Uterus (tissue), 2 donors: ENCODE results near the gene UNC79.
"Not testable (repeated sequence)": the region's sequence is repeated elsewhere in the genome, so short reads cannot be mapped to it uniquely, and the experiment has no call there.

ENCODE experiments used
- POLR2A ChIP-seq, 2 donors: fragments of 450-650 bp; IDR thresholded peaks; one replicate each; pipeline ENCODE4 v1.6.1; 2016; ENCODE audit warnings: antibody characterized with exemption in 2 of 2, mild to moderate bottlenecking in 1 of 2, moderate library complexity in 1 of 2
- TF ChIP-seq, protein P1 (sequence below), 4 experiments: fragments of 200-600 bp in 2 of 4; fragments of 450-650 bp in 2 of 4; sonication (generic) in 2 of 4; IDR thresholded peaks; one replicate each; pipeline ENCODE4 v1.5.1; 2016 to 2019; ENCODE audit warnings: antibody characterized with exemption in 4 of 4, mild to moderate bottlenecking in 2 of 4, moderate library complexity in 1 of 4

DNA sequence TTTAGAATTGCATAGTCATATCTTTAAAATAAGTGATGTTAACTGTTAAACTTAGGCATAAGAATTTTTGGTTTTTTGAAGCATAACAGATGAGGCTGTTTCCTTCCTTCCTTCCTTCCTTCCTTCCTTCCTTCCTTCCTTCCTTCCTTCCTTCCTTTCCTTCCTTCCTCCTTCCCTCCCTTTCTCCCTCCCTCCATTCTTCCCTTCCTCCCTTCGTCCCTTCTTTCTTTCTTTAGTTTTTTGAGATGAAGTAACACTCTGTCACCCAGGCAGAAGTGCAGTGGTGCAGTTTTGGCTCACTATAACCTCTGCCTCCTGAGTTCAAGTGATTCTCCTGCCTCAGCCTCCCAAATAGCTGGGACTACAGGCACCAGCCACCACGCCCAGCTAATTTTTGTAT is 48.3 kb downstream of the UNC79 start:
- TF ChIP-seq, protein P1, sequence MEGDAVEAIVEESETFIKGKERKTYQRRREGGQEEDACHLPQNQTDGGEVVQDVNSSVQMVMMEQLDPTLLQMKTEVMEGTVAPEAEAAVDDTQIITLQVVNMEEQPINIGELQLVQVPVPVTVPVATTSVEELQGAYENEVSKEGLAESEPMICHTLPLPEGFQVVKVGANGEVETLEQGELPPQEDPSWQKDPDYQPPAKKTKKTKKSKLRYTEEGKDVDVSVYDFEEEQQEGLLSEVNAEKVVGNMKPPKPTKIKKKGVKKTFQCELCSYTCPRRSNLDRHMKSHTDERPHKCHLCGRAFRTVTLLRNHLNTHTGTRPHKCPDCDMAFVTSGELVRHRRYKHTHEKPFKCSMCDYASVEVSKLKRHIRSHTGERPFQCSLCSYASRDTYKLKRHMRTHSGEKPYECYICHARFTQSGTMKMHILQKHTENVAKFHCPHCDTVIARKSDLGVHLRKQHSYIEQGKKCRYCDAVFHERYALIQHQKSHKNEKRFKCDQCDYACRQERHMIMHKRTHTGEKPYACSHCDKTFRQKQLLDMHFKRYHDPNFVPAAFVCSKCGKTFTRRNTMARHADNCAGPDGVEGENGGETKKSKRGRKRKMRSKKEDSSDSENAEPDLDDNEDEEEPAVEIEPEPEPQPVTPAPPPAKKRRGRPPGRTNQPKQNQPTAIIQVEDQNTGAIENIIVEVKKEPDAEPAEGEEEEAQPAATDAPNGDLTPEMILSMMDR (IDR thresholded peaks at IDR 0.05): not testable (repeated sequence)
- not testable (repeated sequence) for TF ChIP-seq POLR2A (IDR thresholded peaks at IDR 0.05)
